Right cardiac atrium (tissue), 5 donors: ENCODE measurements around the gene AHCTF1. TPM values are rescaled to one million over a fixed set of nuclear protein-coding genes. Genes with fewer than 3 reads are reported as not detected.
"Not testable (repeated sequence)": the region's sequence is repeated elsewhere in the genome, so short reads cannot be mapped to it uniquely, and the experiment has no call there.

Experiments used
- ATAC-seq, 2 donors: fragments of 200-7000 bp; cut with Tn5 transposase; one replicate each; pipeline versions ENCODE4 v1.8.0 to v1.9.1; 2020; ENCODE audit warnings: moderate library complexity in 2 of 2, mild to moderate bottlenecking in 1 of 2
- DNase-seq, 3 donors: peaks; one replicate each; pipeline ENCODE4 v3.0.0-alpha.2; 2020
- H3K27ac ChIP-seq: one replicate; pipeline ENCODE4 v1.5.1; 2013; ENCODE audit warnings: mild to moderate bottlenecking, low read length, control low read depth, moderate library complexity
- H3K27me3 ChIP-seq: one replicate; pipeline ENCODE4 v1.6.1; 2013; ENCODE audit not compliant: control insufficient read depth, insufficient read depth
- H3K4me1 ChIP-seq: one replicate; pipeline ENCODE4 v1.6.1; 2013; ENCODE audit warnings: low read length; ENCODE audit not compliant: control insufficient read depth, insufficient read depth
- H3K4me3 ChIP-seq: one replicate; pipeline ENCODE4 v1.5.1; 2013; ENCODE audit warnings: low read length, control low read depth
- H3K9me3 ChIP-seq: one replicate; pipeline ENCODE4 v1.6.1; 2013; ENCODE audit warnings: low read length; ENCODE audit not compliant: control insufficient read depth
- whole genome bisulfite sequencing: extraction: QIAGEN DNeasy Blood & Tissue Kit; methylation state at CpG from one replicate; pipeline ENCODE4 v1.1.7; 2013; 5-methylcytosine and 5-hydroxymethylcytosine counted together
- intact Hi-C, 4 donors: fragments of 100-400 bp; cut with DNase I; formaldehyde crosslinking; loops; one replicate each; pipeline versions ENCODE4 v1.11.0 to v1.14.0; 2022 to 2023
- polyA plus RNA-seq: library from polyadenylated mRNA; stranded (reverse); fragments of 200-250 nt; gene quantifications from one replicate; pipeline ENCODE4 v1.2.3, GENCODE V29; 2013
- total RNA-seq, 4 donors: library from RNA; stranded (reverse); fragmentation: NEBNext Ultra II Directional; extraction: Animal tissue kit (Norgen Biotek cat#: 25700); gene quantifications; one replicate each; pipeline ENCODE4 v1.2.1, GENCODE V29; 2021
- donor health status: healthy with polysubstance abuse.
- donor health status: DM: no; HTN: yes; CAD: no.
- donor health status: DM: no; HTN: no; CAD: no.
- donor health status: DM: no; HTN: yes; CAD: no; lungs with severe emphysema.
- donor health status: DM: yes; HTN: yes; CAD: no.

The AHCTF1 gene
- total and polyA plus RNA-seq, 5 donors = 7.8 to 24.3 (median 20.2) TPM

DNA sequence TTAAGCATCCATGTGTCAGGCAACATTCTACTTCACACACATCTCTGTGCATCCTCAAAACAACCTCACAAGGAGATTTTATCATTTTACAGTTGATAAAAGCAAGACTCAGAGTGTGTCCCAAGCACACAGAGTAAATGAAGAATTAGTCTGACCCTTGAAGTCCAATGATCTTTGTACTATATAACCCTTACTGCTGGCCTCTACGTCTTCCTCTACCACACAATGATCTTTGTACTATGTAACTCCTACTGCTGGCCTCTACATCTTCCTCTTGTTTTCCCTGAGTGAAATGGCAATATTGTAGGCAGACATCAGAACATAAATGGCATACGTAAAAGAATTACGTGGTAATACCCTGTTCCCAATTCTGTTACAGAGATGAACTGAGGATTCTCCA, 55.3 kb downstream of the AHCTF1 start:
- H3K4me3 ChIP-seq = no peak overlapping the region
- ATAC-seq = no peak
- H3K27ac ChIP-seq = no peak overlapping the region
- intact Hi-C loops = no loop called here
- no peaks in the 10 kb centered on the region for H3K27me3 ChIP-seq
- WGBS = 95% methylated on average over 3 of the region's 3 CpGs
- no peak for DNase-seq
- H3K9me3 ChIP-seq = no peaks in the 10 kb centered on the region
- H3K4me1 ChIP-seq = no peaks in the 10 kb centered on the region

DNA sequence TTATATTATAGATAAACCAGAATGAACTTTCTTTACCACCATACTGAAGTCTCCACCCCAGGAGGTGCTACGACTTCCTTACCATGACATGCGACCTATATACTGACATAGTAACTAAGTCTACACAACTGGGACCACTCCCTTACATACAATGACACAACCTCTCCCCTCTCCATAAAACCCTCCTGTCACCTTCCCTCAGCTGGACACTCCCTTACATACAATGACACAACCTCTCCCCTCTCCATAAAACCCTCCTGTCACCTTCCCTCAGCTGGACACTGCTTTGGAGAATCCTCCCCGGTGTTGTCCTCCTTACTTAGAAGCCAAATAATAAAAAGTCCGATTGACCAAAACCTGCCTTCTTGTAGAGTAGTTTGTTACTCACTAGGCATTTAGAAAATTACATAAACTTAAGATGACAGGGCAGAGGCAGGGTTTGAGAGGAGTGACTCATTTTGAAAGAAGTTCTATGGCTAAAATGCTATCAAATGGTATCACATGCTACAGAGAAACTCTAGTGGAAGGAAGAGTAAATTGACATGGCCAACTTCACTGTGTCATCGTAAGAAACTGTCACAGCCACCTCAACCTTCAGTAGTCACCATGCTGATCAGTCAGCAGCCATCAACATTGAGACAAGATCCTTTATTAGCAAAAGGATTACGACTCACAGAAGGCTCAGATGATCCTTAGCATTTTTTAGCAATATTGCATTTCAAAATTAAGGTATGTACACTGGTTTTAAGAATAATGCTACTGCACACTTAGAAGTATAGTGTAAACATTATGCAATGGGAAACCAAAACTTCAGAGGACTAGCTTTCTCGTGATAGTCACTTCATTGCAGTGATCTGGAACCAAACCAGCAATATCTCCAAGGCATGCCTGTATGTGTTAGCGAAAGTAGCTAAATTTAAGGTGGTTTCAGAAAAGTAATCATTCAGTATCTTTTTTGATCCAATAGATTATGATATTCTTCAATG, 56.4 kb downstream of the AHCTF1 start:
- H3K9me3 ChIP-seq = no peaks in the 10 kb centered on the region
- H3K4me3 ChIP-seq = no peak overlapping the region
- WGBS = 94% methylated on average over 8 of the region's 8 CpGs
- no peak for DNase-seq
- no peaks in the 10 kb centered on the region for H3K27me3 ChIP-seq
- no peak overlapping the region for H3K27ac ChIP-seq
- no peaks in the 10 kb centered on the region for H3K4me1 ChIP-seq
- intact Hi-C loops = no loop called here
- no peak for ATAC-seq

DNA sequence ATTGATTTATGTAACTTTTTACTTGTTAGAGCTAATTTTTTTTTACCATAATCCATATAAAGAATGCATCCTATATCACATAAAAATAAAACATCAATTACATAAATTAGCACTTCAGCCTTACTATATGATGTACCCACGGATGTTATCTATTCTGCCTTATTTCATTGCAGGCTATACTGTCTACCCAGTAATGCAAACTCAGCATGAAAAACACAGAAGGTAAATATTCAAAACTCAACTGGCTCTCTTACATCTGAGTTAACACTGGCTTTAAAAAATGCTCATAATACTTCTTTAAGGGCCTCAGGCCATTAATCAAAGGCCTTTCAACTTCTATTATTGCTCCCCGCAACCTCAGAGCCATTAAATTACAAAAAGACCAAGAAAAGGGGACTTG, 65.8 kb downstream of the AHCTF1 start:
- Histone ChIP-seq H3K27me3 (no peaks in the 10 kb centered on the region), H3K4me3 (no peak overlapping the region), H3K27ac (no peak overlapping the region), H3K4me1 (no peaks in the 10 kb centered on the region), H3K9me3 (no peaks in the 10 kb centered on the region)
- intact Hi-C loops = no loop called here
- 92% methylated on average over 2 of the region's 2 CpGs for WGBS
- DNase-seq (no peak), ATAC-seq (no peak)

DNA sequence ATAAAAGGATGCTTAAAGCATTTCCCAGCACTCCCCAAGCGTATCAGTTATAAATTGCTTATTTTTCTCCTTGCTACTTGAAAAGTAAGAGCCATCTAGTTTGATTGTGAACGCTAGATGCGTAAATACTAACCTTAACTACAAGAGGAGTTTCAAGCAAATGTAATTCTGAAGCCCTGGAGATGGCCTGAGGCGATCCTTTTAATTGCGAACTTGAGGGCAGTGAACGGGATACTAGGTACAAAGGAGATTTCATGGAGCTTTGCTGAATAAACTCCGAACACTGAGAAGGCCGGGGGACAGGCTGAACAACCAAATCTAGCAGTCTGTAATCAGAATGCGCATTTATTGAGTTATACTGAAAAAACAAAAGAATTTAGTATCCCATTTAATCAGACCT, 68.0 kb downstream of the AHCTF1 start:
- H3K4me3 ChIP-seq, H3K9me3 ChIP-seq, H3K27ac ChIP-seq, H3K4me1 ChIP-seq, intact Hi-C loops, ATAC-seq, DNase-seq, H3K27me3 ChIP-seq: not testable (repeated sequence)
- WGBS = 97% methylated on average over 9 of the region's 9 CpGs

DNA sequence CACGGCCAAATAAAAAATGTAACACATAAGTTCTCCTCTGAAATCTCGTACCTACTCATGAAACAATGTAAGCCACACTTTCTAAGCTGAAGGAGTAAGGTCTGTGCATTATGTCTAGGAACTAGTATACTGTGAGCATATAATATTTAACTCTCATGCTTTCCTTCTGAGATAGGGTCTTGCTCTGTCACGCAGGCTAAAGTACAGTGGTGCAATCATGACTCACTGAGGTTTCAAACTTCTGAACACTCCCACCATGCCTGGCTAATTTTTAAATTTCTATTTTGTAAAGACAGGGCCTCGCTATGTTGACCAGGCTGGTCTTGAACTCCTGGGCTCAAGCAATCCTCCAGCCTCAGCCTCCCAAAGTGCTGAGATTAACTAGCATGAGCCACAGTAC, 71.3 kb downstream of the AHCTF1 start:
- Histone ChIP-seq H3K4me1 (no peaks in the 10 kb centered on the region), H3K4me3 (no peak overlapping the region), H3K9me3 (no peaks in the 10 kb centered on the region), H3K27ac (no peak overlapping the region), H3K27me3 (no peaks in the 10 kb centered on the region)
- intact Hi-C loops = no loop called here
- 95% methylated on average over 4 of the region's 4 CpGs for WGBS
- ATAC-seq (no peak), DNase-seq (no peak)

DNA sequence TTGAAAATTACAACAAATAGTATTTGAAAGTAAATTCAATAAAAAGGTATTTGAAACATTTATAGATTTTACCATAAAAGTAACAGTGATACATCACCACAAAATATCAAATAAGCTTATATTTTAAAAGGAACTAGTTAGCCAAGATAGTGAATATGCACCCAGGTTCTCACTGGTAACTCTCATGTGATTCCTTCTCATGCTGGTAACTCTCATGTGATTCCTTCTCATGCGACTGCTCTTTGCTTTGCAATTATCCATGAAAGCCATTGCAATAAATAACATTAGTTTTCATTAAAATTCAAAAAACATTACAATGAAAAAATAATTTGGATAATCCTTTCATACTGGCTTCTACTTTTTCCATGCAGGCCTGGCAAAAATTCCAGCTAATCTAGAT, 75.4 kb downstream of the AHCTF1 start:
- no peaks in the 10 kb centered on the region for H3K27me3 ChIP-seq
- WGBS = 93% methylated on average over 1 of the region's 1 CpG
- intact Hi-C loops = no loop called here
- H3K4me1 ChIP-seq = no peaks in the 10 kb centered on the region
- ATAC-seq (no peak), DNase-seq (no peak)
- no peak overlapping the region for H3K27ac ChIP-seq
- no peaks in the 10 kb centered on the region for H3K9me3 ChIP-seq
- no peak overlapping the region for H3K4me3 ChIP-seq

DNA sequence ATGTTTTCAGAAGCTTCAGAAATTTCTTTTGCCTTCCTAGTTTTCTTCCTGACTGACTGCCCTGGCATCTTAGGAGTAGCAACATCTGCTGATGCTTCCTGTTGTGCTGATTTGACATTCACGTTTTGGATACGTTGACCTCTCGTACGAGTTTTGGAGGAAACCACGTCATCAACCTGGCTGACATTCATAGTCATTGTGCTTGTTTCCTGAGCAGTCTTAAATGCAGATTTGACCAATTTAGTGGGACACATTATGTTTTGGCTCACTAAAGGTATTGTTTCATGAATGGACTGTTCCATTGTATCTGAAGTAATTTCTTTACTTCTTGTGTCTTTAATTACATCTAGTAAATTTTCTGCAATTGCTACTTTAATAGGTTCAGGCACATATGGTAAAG, 81.1 kb downstream of the AHCTF1 start:
- 42% methylated on average over 3 of the region's 5 CpGs for WGBS
- DNase-seq, H3K27ac ChIP-seq, H3K4me3 ChIP-seq, H3K4me1 ChIP-seq, H3K9me3 ChIP-seq, intact Hi-C loops, H3K27me3 ChIP-seq: not testable (repeated sequence)
- peak; percentile 41 to 78 for ATAC-seq

DNA sequence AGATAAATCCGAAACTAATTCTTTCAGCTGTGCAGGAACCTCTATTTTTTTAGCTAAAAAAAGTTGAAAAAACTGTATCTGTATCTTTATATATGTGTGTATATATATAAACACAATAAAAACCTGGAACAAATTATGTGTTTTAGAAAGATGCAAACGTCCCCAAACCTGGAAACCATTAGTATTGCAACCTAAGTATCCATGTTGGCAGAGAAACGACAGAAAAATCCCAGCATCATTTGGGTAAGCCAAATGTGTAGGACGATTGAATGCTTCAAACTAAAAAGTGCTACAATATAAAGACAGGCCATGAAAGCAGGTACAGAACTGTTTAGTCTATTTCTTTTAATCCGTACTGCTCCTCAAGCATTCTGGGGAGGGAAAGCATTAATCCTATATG, 87.9 kb downstream of the AHCTF1 start:
- Histone ChIP-seq H3K27me3 (no peaks in the 10 kb centered on the region), H3K27ac (no peak overlapping the region), H3K4me3 (no peak overlapping the region), H3K4me1 (no peaks in the 10 kb centered on the region), H3K9me3 (no peaks in the 10 kb centered on the region)
- ATAC-seq = no peak
- DNase-seq = no peak
- intact Hi-C loops = no loop called here
- 85% methylated on average over 5 of the region's 5 CpGs for WGBS

DNA sequence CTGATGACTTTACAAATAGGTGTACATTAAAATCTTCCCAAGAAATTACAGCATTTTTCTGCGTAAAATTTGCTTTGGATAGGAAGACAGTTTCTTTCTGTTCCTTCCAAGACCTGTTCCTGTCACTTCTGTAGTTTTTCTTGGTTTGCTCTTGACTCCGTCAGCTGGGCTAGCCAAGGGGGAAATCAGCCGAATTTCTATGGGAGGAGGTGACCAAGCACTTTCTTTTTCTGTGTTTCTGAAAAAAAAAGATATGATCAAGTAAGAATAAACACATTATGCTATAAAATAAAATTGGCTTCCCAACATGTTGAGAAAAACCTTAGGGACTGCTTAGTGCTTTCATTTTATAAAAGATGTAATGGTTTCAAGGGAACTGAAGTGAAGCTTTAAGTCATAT, 91.0 kb downstream of the AHCTF1 start:
- intact Hi-C loops, H3K27ac ChIP-seq, H3K27me3 ChIP-seq, H3K4me1 ChIP-seq, H3K9me3 ChIP-seq, ATAC-seq, H3K4me3 ChIP-seq, DNase-seq: not testable (repeated sequence)
- WGBS = 87% methylated on average over 3 of the region's 3 CpGs

DNA sequence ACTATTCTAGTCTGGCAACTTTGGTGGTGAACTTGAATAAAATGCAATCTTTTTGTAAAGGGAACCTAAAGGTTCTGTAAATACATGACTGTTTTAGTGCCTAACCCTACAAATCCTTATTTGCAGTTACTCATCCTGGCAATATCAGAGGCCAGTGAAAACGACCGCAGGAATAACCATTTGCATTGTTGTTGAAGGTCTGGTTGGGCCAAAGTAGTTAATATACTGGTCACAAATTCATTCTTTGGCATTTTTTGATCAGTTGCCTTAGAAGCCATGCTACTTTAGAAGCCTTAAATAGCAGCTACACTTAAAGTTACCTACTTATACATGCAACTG, 93.7 kb downstream of the AHCTF1 start:
- intact Hi-C loops = no loop called here
- DNase-seq (no peak), ATAC-seq (no peak)
- no peak overlapping the region for H3K27ac ChIP-seq
- H3K4me1 ChIP-seq = no peaks in the 10 kb centered on the region
- no peak overlapping the region for H3K4me3 ChIP-seq
- 92% methylated on average over 2 of the region's 2 CpGs for whole genome bisulfite sequencing
- H3K27me3 ChIP-seq = no peaks in the 10 kb centered on the region
- no peaks in the 10 kb centered on the region for H3K9me3 ChIP-seq

DNA sequence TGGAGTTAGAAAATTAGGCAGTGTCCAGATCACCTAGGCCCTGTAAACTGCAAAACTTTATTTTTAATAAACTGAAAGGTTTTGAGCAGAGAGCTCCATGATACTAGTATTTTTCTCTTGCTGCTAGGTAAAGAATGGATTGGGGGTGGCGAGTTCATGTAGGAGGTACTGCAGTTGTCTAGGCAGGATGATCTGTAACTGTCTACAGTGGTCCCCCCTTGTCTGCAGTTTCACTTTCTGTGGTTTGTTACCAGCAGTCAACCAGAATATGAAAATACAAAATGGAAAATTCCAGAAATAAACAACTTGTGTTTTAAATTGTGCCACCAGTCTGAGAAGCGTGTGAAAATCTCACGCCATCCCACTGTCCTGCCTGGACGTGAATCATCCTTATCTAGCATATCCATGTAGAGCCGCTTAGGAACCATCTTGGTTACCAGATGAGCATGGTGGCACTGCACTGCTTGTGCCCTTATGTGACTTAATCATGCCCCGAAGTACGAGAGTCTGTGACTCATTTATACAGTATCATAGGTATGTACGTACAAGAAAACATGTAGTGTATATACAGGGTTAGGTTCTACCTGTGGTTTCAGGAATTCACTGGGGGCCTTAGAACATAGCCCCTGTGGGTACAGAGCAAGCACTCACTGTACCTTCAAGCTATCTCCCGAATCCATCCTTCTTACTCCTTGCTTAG, 94.2 kb downstream of the AHCTF1 start:
- Histone ChIP-seq H3K4me3 (no peak overlapping the region), H3K4me1 (no peaks in the 10 kb centered on the region), H3K27ac (no peak overlapping the region), H3K9me3 (no peaks in the 10 kb centered on the region), H3K27me3 (no peaks in the 10 kb centered on the region)
- DNase-seq = no peak
- WGBS = 89% methylated on average over 9 of the region's 9 CpGs
- peak; percentile 21 to 31 for ATAC-seq
- intact Hi-C loops = no loop called here
